Effector CD4-positive, alpha-beta T cell (primary cell): ENCODE results near the gene WNT3A.

Source experiments
- DNase-seq: peaks from one replicate; pipeline ENCODE4 v3.0.0-alpha.2; 2020

WNT3A gene

GRCh38 chr1:228088586-228089498, 82.0 kb downstream of the WNT3A start:
- DNase-seq = no peak

- DNase-seq = no peak
Measured at GRCh38 chr1:228089519-228090380, 83.0 kb downstream of the WNT3A start.

- peak; percentile 1 for DNase-seq
Measured at GRCh38 chr1:228090613-228091081, 83.8 kb downstream of the WNT3A start.

- DNase-seq = no peak
Measured at GRCh38 chr1:228091084-228091483, 84.3 kb downstream of the WNT3A start.

GRCh38 chr1:228092342-228093049, 85.7 kb downstream of the WNT3A start:
- no peak for DNase-seq

- DNase-seq = no peak
Measured at GRCh38 chr1:228093050-228093906, 86.5 kb downstream of the WNT3A start.

GRCh38 chr1:228094432-228095016, 87.7 kb downstream of the WNT3A start:
- DNase-seq = no peak

- DNase-seq = no peak
Measured at GRCh38 chr1:228095161-228095560, 88.4 kb downstream of the WNT3A start.

- peak; percentile 1 for DNase-seq
Measured at GRCh38 chr1:228095938-228096337, 89.1 kb downstream of the WNT3A start.

GRCh38 chr1:228096416-228097332, 89.9 kb downstream of the WNT3A start:
- DNase-seq = no peak

GRCh38 chr1:228097333-228098081, 90.7 kb downstream of the WNT3A start:
- DNase-seq = no peak

GRCh38 chr1:228098323-228098931, 91.6 kb downstream of the WNT3A start:
- DNase-seq = no peak

GRCh38 chr1:228099331-228099732, 92.5 kb downstream of the WNT3A start:
- no peak for DNase-seq

GRCh38 chr1:228100822-228101613, 94.2 kb downstream of the WNT3A start:
- no peak for DNase-seq

- no peak for DNase-seq
Measured at GRCh38 chr1:228101614-228101993, 94.8 kb downstream of the WNT3A start.

GRCh38 chr1:228101994-228102790, 95.4 kb downstream of the WNT3A start:
- peak; percentile 56 for DNase-seq
